GM12865 (cell line): ENCODE results near the gene SLC32A1.

ENCODE experiments used
- DNase-seq: peaks from one replicate; pipeline ENCODE4 v3.0.0; 2010; ENCODE audit warnings: low read depth
- H3K4me3 ChIP-seq: 2 replicates; pipeline ENCODE4 v1.5.1; 2011; ENCODE audit warnings: mild to moderate bottlenecking, low read depth, low read length, control low read depth
- CTCF ChIP-seq: IDR thresholded peaks from 2 replicates; pipeline ENCODE4 v1.5.1; 2011; ENCODE audit warnings: low read length, control low read depth, low read depth, inconsistent platforms; ENCODE audit not compliant: insufficient read depth; ENCODE audit errors: missing control alignments

SLC32A1 gene

GRCh38 chr20:38752029-38752428 is 27.7 kb downstream of the SLC32A1 start:
- DNase-seq = no peak
- no peak overlapping the region for H3K4me3 ChIP-seq
- TF ChIP-seq CTCF = no peak

GRCh38 chr20:38754924-38755323 is 30.6 kb downstream of the SLC32A1 start:
- TF ChIP-seq CTCF = no peak
- no peak for DNase-seq
- H3K4me3 ChIP-seq = no peak overlapping the region

GRCh38 chr20:38755324-38755910 is 31.1 kb downstream of the SLC32A1 start:
- no peak for DNase-seq
- no peak overlapping the region for H3K4me3 ChIP-seq
- no peak for TF ChIP-seq CTCF

GRCh38 chr20:38757145-38757775 is 33.0 kb downstream of the SLC32A1 start:
- no peak for TF ChIP-seq CTCF
- no peak overlapping the region for H3K4me3 ChIP-seq
- no peak for DNase-seq

GRCh38 chr20:38759106-38759505 is 34.8 kb downstream of the SLC32A1 start:
- no peak for TF ChIP-seq CTCF
- H3K4me3 ChIP-seq = no peak overlapping the region
- no peak for DNase-seq

GRCh38 chr20:38760978-38761377 is 36.7 kb downstream of the SLC32A1 start:
- DNase-seq = no peak
- TF ChIP-seq CTCF = no peak

GRCh38 chr20:38762174-38762573 is 37.9 kb downstream of the SLC32A1 start:
- H3K4me3 ChIP-seq = no peak overlapping the region

More at GRCh38 chr20:38760978-38761377, 36.7 kb downstream of the SLC32A1 start:
- H3K4me3 ChIP-seq = no peak overlapping the region

More at GRCh38 chr20:38762174-38762573, 37.9 kb downstream of the SLC32A1 start:
- DNase-seq = no peak
- TF ChIP-seq CTCF = no peak
